ENCODE results near the gene FILIP1L. TPM values are rescaled to one million over a fixed set of nuclear protein-coding genes. Genes with fewer than 3 reads are reported as not detected.
A peak's percentile ranks its signal among the peaks of the same experiment; 100 is the strongest.

Gene FILIP1L
- total RNA-seq, 1 experiment from 2014 or later: 0.07 TPM

- no peaks in the 10 kb centered on the region for H3K79me1 ChIP-seq (ENCODE audit: insufficient read depth, low read depth, low read length, poor library complexity, severe bottlenecking)
- no peaks in the 10 kb centered on the region for H3K23me2 ChIP-seq (ENCODE audit: insufficient read length, low read depth, low read length, poor library complexity, severe bottlenecking)
- H3K4me2 ChIP-seq (ENCODE audit: insufficient read depth, insufficient read length, low read length): no peak overlapping the region
- no peak overlapping the region for H3K9ac ChIP-seq (ENCODE audit: extremely low read depth, insufficient read length, low read length)
- H3K56ac ChIP-seq (ENCODE audit: insufficient read length, low read depth, low read length): no peak overlapping the region
- H3K79me2 ChIP-seq (ENCODE audit: insufficient read depth, low read length): no peaks in the 10 kb centered on the region; the same call in 1 of the 2 replicates
- H3K9me3 Mint-ChIP-seq: no peaks in the 10 kb centered on the region
- no peaks in the 10 kb centered on the region for H4K20me1 ChIP-seq (ENCODE audit: control insufficient read depth, insufficient read depth, insufficient read length)
- peaks cover 6% of the 10 kb centered on the region; the same call in 1 of the 2 replicates for H3K4me1 ChIP-seq (ENCODE audit: insufficient read depth, low read length)
- H2BK12ac ChIP-seq (ENCODE audit: insufficient read length, low read depth, low read length): no peak overlapping the region
- peak overlapping the region; percentile 54 for H2AK5ac ChIP-seq (ENCODE audit: insufficient read length, low read length)
- no peaks in the 10 kb centered on the region for H3K27me3 Mint-ChIP-seq (ENCODE audit: low read depth)
- no CpG with 5 or more reads among the region's 3 CpGs for WGBS (ENCODE audit: extremely low coverage, insufficient read length, low lambda C conversion rate)
- H4K5ac ChIP-seq (ENCODE audit: insufficient read length, low read depth, low read length): no peak overlapping the region
- no peak overlapping the region for H3K18ac ChIP-seq (ENCODE audit: insufficient read length, low read depth, low read length)
- H3K4me1 Mint-ChIP-seq: peaks cover 12 to 21% of the 10 kb centered on the region in 2 experiments
- H3T11ph ChIP-seq (ENCODE audit: low read length): no peak overlapping the region
- H3K14ac ChIP-seq (ENCODE audit: insufficient read depth, low read length): no peak overlapping the region
- no peak overlapping the region; the same call in 1 of the 2 replicates for H3K4ac ChIP-seq (ENCODE audit: low read depth, low read length)
- peak overlapping the region in 1 of 2 experiments; percentile 4; a peak in 1 of 5 replicates for H3K4me3 Mint-ChIP-seq
- H2BK120ac ChIP-seq (ENCODE audit: low read depth, low read length, poor library complexity, severe bottlenecking): no peak overlapping the region
- peak overlapping the region; percentile 90 for H3K27ac ChIP-seq (ENCODE audit: insufficient read length, low read depth, low read length)
- no peak overlapping the region for H4K91ac ChIP-seq (ENCODE audit: insufficient read length, low read depth, low read length)
- H2BK5ac ChIP-seq (ENCODE audit: insufficient read length, low read length): no peak overlapping the region
- H3K9me3 ChIP-seq (ENCODE audit: control insufficient read depth, low read depth, low read length): no peaks in the 10 kb centered on the region
- TF ChIP-seq, protein P1, sequence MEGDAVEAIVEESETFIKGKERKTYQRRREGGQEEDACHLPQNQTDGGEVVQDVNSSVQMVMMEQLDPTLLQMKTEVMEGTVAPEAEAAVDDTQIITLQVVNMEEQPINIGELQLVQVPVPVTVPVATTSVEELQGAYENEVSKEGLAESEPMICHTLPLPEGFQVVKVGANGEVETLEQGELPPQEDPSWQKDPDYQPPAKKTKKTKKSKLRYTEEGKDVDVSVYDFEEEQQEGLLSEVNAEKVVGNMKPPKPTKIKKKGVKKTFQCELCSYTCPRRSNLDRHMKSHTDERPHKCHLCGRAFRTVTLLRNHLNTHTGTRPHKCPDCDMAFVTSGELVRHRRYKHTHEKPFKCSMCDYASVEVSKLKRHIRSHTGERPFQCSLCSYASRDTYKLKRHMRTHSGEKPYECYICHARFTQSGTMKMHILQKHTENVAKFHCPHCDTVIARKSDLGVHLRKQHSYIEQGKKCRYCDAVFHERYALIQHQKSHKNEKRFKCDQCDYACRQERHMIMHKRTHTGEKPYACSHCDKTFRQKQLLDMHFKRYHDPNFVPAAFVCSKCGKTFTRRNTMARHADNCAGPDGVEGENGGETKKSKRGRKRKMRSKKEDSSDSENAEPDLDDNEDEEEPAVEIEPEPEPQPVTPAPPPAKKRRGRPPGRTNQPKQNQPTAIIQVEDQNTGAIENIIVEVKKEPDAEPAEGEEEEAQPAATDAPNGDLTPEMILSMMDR (conservative IDR thresholded peaks at IDR 0.05): no peak
- H3K23ac ChIP-seq (ENCODE audit: insufficient read length, low read depth, low read length): no peak overlapping the region
- no peak overlapping the region for H2AFZ ChIP-seq (ENCODE audit: low read length)
- H4K8ac ChIP-seq (replicated peaks; ENCODE audit: insufficient read length, low read depth, low read length): no peak overlapping the region
- H2BK15ac ChIP-seq (ENCODE audit: low read depth, low read length): no peak overlapping the region
- no peaks in the 10 kb centered on the region for H3K36me3 Mint-ChIP-seq (ENCODE audit: insufficient read depth in 1 of 3, low read depth in 3 of 3)
- DNase-seq: no peak
- H3K27me3 ChIP-seq (ENCODE audit: insufficient read depth, low read length): no peaks in the 10 kb centered on the region
- H3K27ac Mint-ChIP-seq: peak overlapping the region; percentile 76 to 93 (median 79); a peak in 5 of 7 replicates
- no peak overlapping the region for H2BK20ac ChIP-seq (ENCODE audit: low read depth, low read length, poor library complexity, severe bottlenecking)
Measured at GRCh38 chr3:99896482-99896881, 217.8 kb downstream of the FILIP1L start.
